ENCODE measurements around the gene TSPAN11.

Gene TSPAN11

GRCh38 chr12:30959110-30959710 lies 32.7 kb downstream of the TSPAN11 start:
- no peaks in the 10 kb centered on the region for H3K36me3 ChIP-seq (ENCODE audit: insufficient read depth, low read length)
- H3K79me2 ChIP-seq (ENCODE audit: insufficient read depth, low read length) = no peaks in the 10 kb centered on the region
- H3K4me2 ChIP-seq (ENCODE audit: low read depth, low read length, poor library complexity, severe bottlenecking) = no peak overlapping the region
- no peak overlapping the region for H2AFZ ChIP-seq (ENCODE audit: low read length)
- no peaks in the 10 kb centered on the region for H3F3A ChIP-seq (ENCODE audit: low read depth)
- H3K9me3 ChIP-seq (ENCODE audit: insufficient read depth, low read depth, low read length) = no peaks in the 10 kb centered on the region
- H3K27me3 ChIP-seq (ENCODE audit: insufficient read depth, low read length, poor library complexity, severe bottlenecking) = no peaks in the 10 kb centered on the region
- H3K4me1 ChIP-seq (ENCODE audit: insufficient read depth, low read length, poor library complexity, severe bottlenecking) = no peaks in the 10 kb centered on the region
- H3K9ac ChIP-seq (ENCODE audit: low read depth, low read length, poor library complexity, severe bottlenecking) = no peak overlapping the region
- TF ChIP-seq EZH2phosphoT487 (IDR thresholded peaks at IDR 0.05; ENCODE audit: borderline replicate concordance) = no peak
- no peak for TF ChIP-seq CTCF (conservative IDR thresholded peaks at IDR 0.05; ENCODE audit: low read length)
- no peak overlapping the region for H3K4me3 ChIP-seq (ENCODE audit: low read length, poor library complexity, severe bottlenecking)
- H4K20me1 ChIP-seq (ENCODE audit: insufficient read depth, low read length, poor library complexity, severe bottlenecking) = no peaks in the 10 kb centered on the region
- H3K9me2 ChIP-seq (replicated peaks; ENCODE audit: low read depth, low read length) = no peaks in the 10 kb centered on the region

GRCh38 chr12:30959778-30960177 lies 33.2 kb downstream of the TSPAN11 start:
- Histone ChIP-seq H3K4me2 (ENCODE audit: low read depth, low read length, poor library complexity, severe bottlenecking) (no peak overlapping the region), H3K9me3 (ENCODE audit: insufficient read depth, low read depth, low read length) (no peaks in the 10 kb centered on the region), H3K27me3 (ENCODE audit: insufficient read depth, low read length, poor library complexity, severe bottlenecking) (no peaks in the 10 kb centered on the region), H3K4me3 (ENCODE audit: low read length, poor library complexity, severe bottlenecking) (no peak overlapping the region), H3F3A (ENCODE audit: low read depth) (no peaks in the 10 kb centered on the region), H2AFZ (ENCODE audit: low read length) (no peak overlapping the region), H3K36me3 (ENCODE audit: insufficient read depth, low read length) (no peaks in the 10 kb centered on the region), H3K9ac (ENCODE audit: low read depth, low read length, poor library complexity, severe bottlenecking) (no peak overlapping the region), H3K4me1 (ENCODE audit: insufficient read depth, low read length, poor library complexity, severe bottlenecking) (no peaks in the 10 kb centered on the region), H3K79me2 (ENCODE audit: insufficient read depth, low read length) (no peaks in the 10 kb centered on the region), H4K20me1 (ENCODE audit: insufficient read depth, low read length, poor library complexity, severe bottlenecking) (no peaks in the 10 kb centered on the region), H3K9me2 (replicated peaks; ENCODE audit: low read depth, low read length) (no peaks in the 10 kb centered on the region)
- no peak for TF ChIP-seq EZH2phosphoT487 (IDR thresholded peaks at IDR 0.05; ENCODE audit: borderline replicate concordance)
- TF ChIP-seq CTCF (conservative IDR thresholded peaks at IDR 0.05; ENCODE audit: low read length) = no peak

GRCh38 chr12:30961030-30961429 lies 34.5 kb downstream of the TSPAN11 start:
- Histone ChIP-seq H3K36me3 (ENCODE audit: insufficient read depth, low read length) (no peaks in the 10 kb centered on the region), H3K4me1 (ENCODE audit: insufficient read depth, low read length, poor library complexity, severe bottlenecking) (no peaks in the 10 kb centered on the region), H4K20me1 (ENCODE audit: insufficient read depth, low read length, poor library complexity, severe bottlenecking) (no peaks in the 10 kb centered on the region), H3K27me3 (ENCODE audit: insufficient read depth, low read length, poor library complexity, severe bottlenecking) (no peaks in the 10 kb centered on the region), H3K9me2 (replicated peaks; ENCODE audit: low read depth, low read length) (no peaks in the 10 kb centered on the region), H2AFZ (ENCODE audit: low read length) (no peak overlapping the region), H3K79me2 (ENCODE audit: insufficient read depth, low read length) (no peaks in the 10 kb centered on the region), H3K4me2 (ENCODE audit: low read depth, low read length, poor library complexity, severe bottlenecking) (no peak overlapping the region), H3K9me3 (ENCODE audit: insufficient read depth, low read depth, low read length) (no peaks in the 10 kb centered on the region), H3K4me3 (ENCODE audit: low read length, poor library complexity, severe bottlenecking) (no peak overlapping the region), H3F3A (ENCODE audit: low read depth) (no peaks in the 10 kb centered on the region), H3K9ac (ENCODE audit: low read depth, low read length, poor library complexity, severe bottlenecking) (no peak overlapping the region)
- no peak for TF ChIP-seq CTCF (conservative IDR thresholded peaks at IDR 0.05; ENCODE audit: low read length)
- TF ChIP-seq EZH2phosphoT487 (IDR thresholded peaks at IDR 0.05; ENCODE audit: borderline replicate concordance) = no peak
